ENCODE data around the gene CASZ1.

DNA sequence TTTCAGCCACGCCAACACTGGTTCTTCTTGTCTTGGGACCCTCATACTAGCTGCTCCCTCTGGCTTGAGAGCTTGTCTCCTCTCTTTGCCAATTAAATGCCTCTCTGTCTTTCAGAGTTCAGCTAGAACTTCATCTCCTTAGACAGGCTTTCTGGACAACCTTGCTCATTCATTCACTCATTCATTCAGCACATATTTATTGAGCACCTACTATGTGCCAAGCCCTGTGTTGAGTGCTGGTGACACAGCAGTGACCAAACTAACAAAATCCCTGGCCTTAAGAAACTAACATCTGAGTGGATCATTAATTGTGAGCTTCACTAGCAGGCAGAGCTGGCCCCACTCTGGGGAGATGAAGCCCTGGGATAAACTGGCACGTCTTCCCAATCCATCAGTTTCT, 24.9 kb upstream of the CASZ1 start:
- TF ChIP-seq YY1 (IDR thresholded peaks at IDR 0.05; ENCODE audit: low read depth): no peak
- TF ChIP-seq EP300 (IDR thresholded peaks at IDR 0.05; ENCODE audit: borderline replicate concordance): no peak
- TF ChIP-seq CEBPB (IDR thresholded peaks at IDR 0.05): no peak
- TF ChIP-seq, protein P1, sequence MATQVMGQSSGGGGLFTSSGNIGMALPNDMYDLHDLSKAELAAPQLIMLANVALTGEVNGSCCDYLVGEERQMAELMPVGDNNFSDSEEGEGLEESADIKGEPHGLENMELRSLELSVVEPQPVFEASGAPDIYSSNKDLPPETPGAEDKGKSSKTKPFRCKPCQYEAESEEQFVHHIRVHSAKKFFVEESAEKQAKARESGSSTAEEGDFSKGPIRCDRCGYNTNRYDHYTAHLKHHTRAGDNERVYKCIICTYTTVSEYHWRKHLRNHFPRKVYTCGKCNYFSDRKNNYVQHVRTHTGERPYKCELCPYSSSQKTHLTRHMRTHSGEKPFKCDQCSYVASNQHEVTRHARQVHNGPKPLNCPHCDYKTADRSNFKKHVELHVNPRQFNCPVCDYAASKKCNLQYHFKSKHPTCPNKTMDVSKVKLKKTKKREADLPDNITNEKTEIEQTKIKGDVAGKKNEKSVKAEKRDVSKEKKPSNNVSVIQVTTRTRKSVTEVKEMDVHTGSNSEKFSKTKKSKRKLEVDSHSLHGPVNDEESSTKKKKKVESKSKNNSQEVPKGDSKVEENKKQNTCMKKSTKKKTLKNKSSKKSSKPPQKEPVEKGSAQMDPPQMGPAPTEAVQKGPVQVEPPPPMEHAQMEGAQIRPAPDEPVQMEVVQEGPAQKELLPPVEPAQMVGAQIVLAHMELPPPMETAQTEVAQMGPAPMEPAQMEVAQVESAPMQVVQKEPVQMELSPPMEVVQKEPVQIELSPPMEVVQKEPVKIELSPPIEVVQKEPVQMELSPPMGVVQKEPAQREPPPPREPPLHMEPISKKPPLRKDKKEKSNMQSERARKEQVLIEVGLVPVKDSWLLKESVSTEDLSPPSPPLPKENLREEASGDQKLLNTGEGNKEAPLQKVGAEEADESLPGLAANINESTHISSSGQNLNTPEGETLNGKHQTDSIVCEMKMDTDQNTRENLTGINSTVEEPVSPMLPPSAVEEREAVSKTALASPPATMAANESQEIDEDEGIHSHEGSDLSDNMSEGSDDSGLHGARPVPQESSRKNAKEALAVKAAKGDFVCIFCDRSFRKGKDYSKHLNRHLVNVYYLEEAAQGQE (IDR thresholded peaks at IDR 0.05; ENCODE audit: low read depth): no peak
- TF ChIP-seq TAF1 (IDR thresholded peaks at IDR 0.05; ENCODE audit: low read depth): no peak
- TF ChIP-seq NFIC (IDR thresholded peaks at IDR 0.05): no peak
- TF ChIP-seq FOXM1 (IDR thresholded peaks at IDR 0.05; ENCODE audit: borderline replicate concordance, low read depth): no peak
- TF ChIP-seq TCF12 (IDR thresholded peaks at IDR 0.05; ENCODE audit: low read depth): no peak
- TF ChIP-seq, protein P2, sequence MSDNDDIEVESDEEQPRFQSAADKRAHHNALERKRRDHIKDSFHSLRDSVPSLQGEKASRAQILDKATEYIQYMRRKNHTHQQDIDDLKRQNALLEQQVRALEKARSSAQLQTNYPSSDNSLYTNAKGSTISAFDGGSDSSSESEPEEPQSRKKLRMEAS (IDR thresholded peaks at IDR 0.05): no peak
- TF ChIP-seq CREB1 (IDR thresholded peaks at IDR 0.05; ENCODE audit: low read depth): no peak
- no peak for TF ChIP-seq EGR1 (IDR thresholded peaks at IDR 0.05)

Measured in Ishikawa (cell line).